Endothelial cell (in vitro differentiated cells): ENCODE measurements around the gene ERN2. TPM values are rescaled to one million over a fixed set of nuclear protein-coding genes. Genes with fewer than 3 reads are reported as not detected.

Experiments
- DNase-seq: peaks from one replicate; pipeline ENCODE4 v3.0.0; 2021; ENCODE audit warnings: low spot score
- H3K27ac Mint-ChIP-seq: one replicate; pipeline ENCODE4 v1.8.0; 2021; ENCODE audit warnings: mixed read lengths, inconsistent platforms; ENCODE audit not compliant: unreplicated experiment
- H3K27me3 Mint-ChIP-seq: one replicate; pipeline ENCODE4 v1.8.0; 2021; ENCODE audit warnings: mild to moderate bottlenecking, moderate library complexity, mixed read lengths, inconsistent platforms; ENCODE audit not compliant: unreplicated experiment
- H3K36me3 Mint-ChIP-seq: one replicate; pipeline ENCODE4 v1.8.0; 2021; ENCODE audit warnings: mild to moderate bottlenecking, low read depth, mixed read lengths, inconsistent platforms; ENCODE audit not compliant: unreplicated experiment
- H3K4me1 Mint-ChIP-seq: one replicate; pipeline ENCODE4 v1.8.0; 2021; ENCODE audit warnings: mild to moderate bottlenecking, mixed read lengths, inconsistent platforms; ENCODE audit not compliant: unreplicated experiment
- H3K4me3 Mint-ChIP-seq: one replicate; pipeline ENCODE4 v1.8.0; 2021; ENCODE audit warnings: mild to moderate bottlenecking, mixed read lengths, inconsistent platforms; ENCODE audit not compliant: unreplicated experiment
- H3K9me3 Mint-ChIP-seq: one replicate; pipeline ENCODE4 v1.8.0; 2021; ENCODE audit warnings: mixed read lengths, inconsistent platforms; ENCODE audit not compliant: unreplicated experiment
- CTCF ChIP-seq: fragments of 200-600 bp; sonication (generic); IDR thresholded peaks from one replicate; pipeline ENCODE4 v1.5.0; 2021; ENCODE audit warnings: antibody characterized with exemption; ENCODE audit not compliant: unreplicated experiment
- total RNA-seq: library from RNA; stranded (reverse); fragmentation: NEBNext Ultra II Directional; extraction: Animal tissue kit (Norgen Biotek cat#: 25700); gene quantifications from one replicate; pipeline ENCODE4 v1.2.1, GENCODE V29; 2021; ENCODE audit not compliant: unreplicated experiment

ERN2 gene
- total RNA-seq, 1 donor from 2014 or later: 0.80 TPM

DNA sequence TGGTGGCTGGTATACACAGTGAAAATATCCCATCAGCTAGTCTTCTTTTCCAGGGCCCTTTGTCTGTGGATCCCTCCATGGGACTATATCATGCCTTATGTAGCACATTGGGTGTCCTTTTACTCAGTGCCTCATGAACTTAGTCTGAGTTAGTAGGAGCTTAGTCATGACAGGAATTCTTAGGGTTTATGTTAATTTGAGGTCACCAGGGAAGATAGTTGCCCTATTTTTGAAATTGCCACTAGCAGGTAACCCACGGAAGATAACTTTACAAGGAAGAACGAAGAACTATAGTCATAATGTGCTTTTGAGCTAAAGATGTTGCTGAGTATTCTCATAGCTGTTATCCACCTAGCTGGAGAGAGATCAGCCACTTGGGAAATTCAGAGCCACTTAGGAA lies 49.1 kb downstream of the ERN2 start:
- no peaks in the 10 kb centered on the region for H3K27me3 Mint-ChIP-seq
- peaks cover 41% of the 10 kb centered on the region for H3K36me3 Mint-ChIP-seq
- no peak for TF ChIP-seq CTCF
- DNase-seq: no peak
- H3K27ac Mint-ChIP-seq: no peak overlapping the region
- no peaks in the 10 kb centered on the region for H3K4me1 Mint-ChIP-seq
- H3K9me3 Mint-ChIP-seq: no peaks in the 10 kb centered on the region
- no peak overlapping the region for H3K4me3 Mint-ChIP-seq

- no peak for DNase-seq
- Mint-ChIP-seq H3K9me3 (no peaks in the 10 kb centered on the region), H3K4me3 (no peak overlapping the region), H3K36me3 (peaks cover 27% of the 10 kb centered on the region), H3K27ac (no peak overlapping the region), H3K27me3 (no peaks in the 10 kb centered on the region), H3K4me1 (peaks cover 2% of the 10 kb centered on the region)
- TF ChIP-seq CTCF: no peak
These were observed 61.0 kb downstream of the ERN2 start for GRCh38 chr16:23651943-23652468.

DNA sequence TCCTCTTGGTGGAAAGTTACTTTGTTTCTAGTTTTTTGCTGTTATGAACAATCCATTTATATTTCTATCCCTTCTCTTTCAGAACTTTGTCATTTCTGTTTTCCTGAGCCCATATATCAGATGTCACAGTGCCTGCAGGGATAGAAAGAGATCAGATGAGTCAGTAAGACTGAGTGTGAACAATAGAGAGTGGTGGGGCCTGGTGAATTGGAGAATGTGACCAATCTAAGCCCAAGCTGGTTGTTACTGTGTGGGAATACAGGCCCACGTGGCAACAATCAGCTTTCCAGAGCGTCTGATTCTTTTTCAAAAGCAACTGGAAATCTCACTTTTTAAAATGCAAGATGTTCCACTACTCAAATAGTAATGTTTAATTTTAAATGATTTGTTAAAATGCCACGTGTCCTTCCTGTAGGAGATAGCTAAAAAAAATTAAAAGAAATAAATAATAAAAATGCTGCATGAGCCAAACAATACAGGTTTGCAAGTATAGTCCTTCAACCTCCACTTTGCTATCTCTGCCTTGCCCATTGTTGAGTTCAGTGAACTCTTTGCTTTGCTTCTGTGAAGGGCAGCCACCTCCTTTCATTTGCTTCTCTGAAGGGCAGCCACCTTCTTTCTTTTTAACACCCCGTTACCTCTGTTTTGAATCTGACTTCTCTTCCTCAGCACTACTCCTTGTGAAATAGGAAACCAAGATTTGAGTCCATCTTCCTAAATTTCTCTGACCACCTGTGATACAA lies 62.2 kb downstream of the ERN2 start:
- Mint-ChIP-seq H3K4me1 (peaks cover 2% of the 10 kb centered on the region), H3K36me3 (peaks cover 32% of the 10 kb centered on the region), H3K9me3 (no peaks in the 10 kb centered on the region), H3K27ac (peak overlapping the region; percentile 57), H3K27me3 (no peaks in the 10 kb centered on the region), H3K4me3 (peak overlapping the region; percentile 71)
- DNase-seq: no peak
- no peak for TF ChIP-seq CTCF

DNA sequence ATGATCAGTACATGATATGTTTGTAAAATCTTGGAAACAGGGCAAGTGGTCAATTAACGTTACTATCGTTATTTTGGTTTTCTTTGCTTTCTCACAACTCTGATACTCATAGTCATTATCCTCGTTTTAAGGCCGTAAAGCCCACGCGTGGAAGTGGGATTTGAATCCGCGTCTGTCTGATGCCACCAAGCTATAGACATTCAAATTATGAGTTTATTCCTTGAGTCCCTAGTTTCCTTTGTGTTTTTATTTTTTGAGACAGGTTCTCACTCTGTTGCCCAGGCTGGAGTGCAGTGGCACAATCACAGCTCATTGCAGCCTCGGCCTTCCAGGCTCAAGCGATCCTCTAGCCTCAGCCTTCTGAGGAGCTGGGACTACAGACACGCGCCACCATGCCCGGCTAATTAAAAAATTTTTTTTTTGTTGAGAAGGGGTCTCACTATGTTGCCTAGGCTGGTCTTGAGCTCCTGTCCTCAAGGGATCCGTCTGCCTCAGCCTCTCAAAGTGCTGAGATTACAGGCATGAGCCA lies 70.7 kb downstream of the ERN2 start:
- Mint-ChIP-seq H3K27me3 (peaks cover 13% of the 10 kb centered on the region), H3K4me1 (peaks cover 12% of the 10 kb centered on the region), H3K36me3 (peaks cover 22% of the 10 kb centered on the region), H3K4me3 (peak overlapping the region; percentile 99), H3K9me3 (no peaks in the 10 kb centered on the region), H3K27ac (peak overlapping the region; percentile 99)
- no peak for TF ChIP-seq CTCF
- no peak for DNase-seq
